Muscle layer of duodenum (tissue), 2 donors: ENCODE results near the gene DSN1.

Experiments
- H3K27ac ChIP-seq: one replicate; pipeline ENCODE4 v1.7.0; 2013; ENCODE audit warnings: mild to moderate bottlenecking, low read length
- H3K27me3 ChIP-seq: one replicate; pipeline ENCODE4 v1.7.0; 2013; ENCODE audit warnings: low read depth, mild to moderate bottlenecking, control low read depth, low read length
- H3K36me3 ChIP-seq, 2 donors: one replicate each; pipeline ENCODE4 v1.7.0; 2013; ENCODE audit warnings: low read length in 2 of 2, control low read depth in 1 of 2, mild to moderate bottlenecking in 1 of 2; ENCODE audit not compliant: insufficient read depth in 2 of 2, control insufficient read depth in 1 of 2
- H3K4me1 ChIP-seq, 2 donors: one replicate each; pipeline ENCODE4 v1.7.0; 2013; ENCODE audit warnings: low read length in 2 of 2, mild to moderate bottlenecking in 2 of 2, control low read depth in 1 of 2, moderate library complexity in 1 of 2; ENCODE audit not compliant: insufficient read depth in 2 of 2, control insufficient read depth in 1 of 2
- H3K4me3 ChIP-seq, 2 donors: one replicate each; pipeline ENCODE4 v1.7.0; 2013; ENCODE audit warnings: low read length in 2 of 2, low read depth in 1 of 2, mild to moderate bottlenecking in 1 of 2
- H3K9me3 ChIP-seq, 2 donors: one replicate each; pipeline ENCODE4 v1.7.0; 2013; ENCODE audit warnings: low read length in 2 of 2, control low read depth in 1 of 2, mild to moderate bottlenecking in 1 of 2; ENCODE audit not compliant: control insufficient read depth in 1 of 2
- donor health status: healthy.

DSN1 gene

DNA sequence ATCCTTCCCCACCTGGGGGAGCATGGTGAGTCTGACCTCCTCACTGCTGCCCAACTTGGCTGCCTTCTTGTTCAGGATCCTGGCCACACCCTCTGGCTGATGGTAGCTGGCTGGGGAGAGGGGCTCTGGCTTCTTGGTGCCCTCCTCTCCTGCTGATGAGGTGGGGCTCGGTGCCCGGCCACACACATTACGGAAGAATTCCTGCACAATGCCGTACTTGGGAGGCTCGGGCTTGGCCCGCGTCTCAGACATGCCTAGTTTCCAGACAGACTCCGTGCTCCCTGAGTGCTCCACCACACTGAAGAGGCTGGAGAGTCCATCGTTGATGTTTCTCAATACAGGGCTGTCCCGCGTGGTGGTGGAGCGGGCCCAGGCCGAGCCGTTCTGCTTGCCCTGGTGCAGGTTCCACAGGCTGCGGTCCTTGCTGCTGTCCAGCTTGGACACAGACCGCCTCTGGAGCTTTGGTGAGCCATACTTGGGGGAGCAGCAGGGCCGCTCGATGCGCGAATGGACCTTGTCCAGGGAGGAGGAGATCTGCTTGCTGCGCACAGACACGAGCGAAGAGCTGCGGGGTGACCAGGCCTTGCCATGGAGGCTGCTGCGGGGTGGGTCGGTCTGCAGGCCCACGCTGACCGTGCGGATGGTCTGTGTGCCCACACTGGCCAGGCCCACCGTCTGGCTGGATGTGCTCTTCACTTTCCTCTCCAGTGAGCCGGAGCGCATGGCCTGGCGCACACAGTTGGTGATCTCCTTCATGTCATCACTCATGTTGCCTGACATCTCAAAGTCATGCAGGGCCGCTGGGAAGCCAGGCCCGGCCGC is 19.9 kb upstream of the DSN1 start:
- peaks cover 35 to 56% of the 10 kb centered on the region in 2 donors for H3K36me3 ChIP-seq

DNA sequence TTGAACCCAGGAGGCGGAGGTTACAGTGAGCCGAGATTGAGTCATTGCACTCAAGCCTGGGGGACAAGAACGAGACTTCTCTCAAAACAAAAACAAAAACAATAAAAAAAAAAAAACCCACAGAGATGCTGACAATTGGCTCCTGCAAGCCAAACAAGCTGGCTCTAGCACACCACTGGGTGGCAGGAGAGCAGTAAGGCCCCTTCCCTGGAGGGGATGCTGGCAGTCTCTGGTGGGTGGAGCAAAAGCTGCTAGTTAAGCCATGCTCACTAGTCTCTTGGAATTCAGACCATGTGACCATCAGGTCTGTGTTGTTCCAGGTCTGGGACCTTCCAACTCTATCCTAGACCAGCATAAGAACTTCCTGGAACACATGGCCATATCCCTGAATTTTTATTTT is 18.9 kb upstream of the DSN1 start:
- Histone ChIP-seq H3K27ac (no peak overlapping the region), H3K4me3 (no peak overlapping the region), H3K27me3 (no peaks in the 10 kb centered on the region), H3K4me1 (peaks cover 0 to 4% of the 10 kb centered on the region in 2 donors), H3K9me3 (no peaks in the 10 kb centered on the region), H3K36me3 (peaks cover 29 to 45% of the 10 kb centered on the region in 2 donors)

More for the DNA sequence above, 19.9 kb upstream of the DSN1 start:
- no peak overlapping the region for H3K27ac ChIP-seq
- H3K9me3 ChIP-seq, result no peaks in the 10 kb centered on the region
- H3K27me3 ChIP-seq, result no peaks in the 10 kb centered on the region
- H3K4me3 ChIP-seq, result no peak overlapping the region
- H3K4me1 ChIP-seq, result peaks cover 0 to 4% of the 10 kb centered on the region in 2 donors

DNA sequence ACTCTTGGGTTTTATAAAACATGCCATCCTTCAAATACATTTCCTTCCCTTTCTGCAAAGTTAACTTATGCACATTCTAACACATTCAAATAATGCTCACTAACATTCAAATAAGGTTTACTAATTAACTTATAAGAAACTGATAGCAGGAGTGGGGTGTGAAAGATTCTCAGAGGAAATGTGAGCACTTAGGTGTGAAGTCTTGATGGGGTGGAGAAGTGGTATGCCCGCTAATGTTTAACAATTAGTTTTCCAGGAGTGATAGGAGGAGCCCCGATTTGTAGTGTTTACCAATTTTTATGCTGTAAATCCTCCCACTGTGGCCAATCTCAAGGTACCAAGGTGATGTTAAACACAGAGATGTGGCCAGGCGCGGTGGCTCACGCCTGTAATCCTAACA is 18.3 kb upstream of the DSN1 start:
- H3K27ac ChIP-seq, result no peak overlapping the region
- no peaks in the 10 kb centered on the region for H3K9me3 ChIP-seq
- peaks cover 0 to 4% of the 10 kb centered on the region in 2 donors for H3K4me1 ChIP-seq
- peaks cover 24 to 39% of the 10 kb centered on the region in 2 donors for H3K36me3 ChIP-seq
- no peaks in the 10 kb centered on the region for H3K27me3 ChIP-seq
- no peak overlapping the region for H3K4me3 ChIP-seq

DNA sequence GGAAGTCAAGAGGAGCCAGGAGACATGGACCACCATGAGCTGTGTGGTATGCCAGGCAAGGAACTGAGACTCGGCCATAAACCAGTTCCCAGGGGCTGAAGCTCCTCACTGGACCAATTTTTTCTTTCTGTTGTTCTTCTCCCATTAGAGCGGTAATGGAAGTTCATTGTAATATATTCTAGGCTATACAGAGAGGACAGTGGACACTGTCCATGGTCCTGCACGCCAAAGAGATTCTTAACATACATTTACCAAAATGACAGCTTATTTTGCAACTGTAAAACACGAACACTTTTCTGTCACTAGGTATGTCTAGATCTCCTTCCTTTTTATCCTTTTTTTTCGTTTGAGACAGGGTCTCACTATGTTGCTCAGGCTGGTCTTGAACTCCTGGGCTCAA is 13.1 kb upstream of the DSN1 start:
- Histone ChIP-seq H3K4me3 (no peak overlapping the region), H3K4me1 (peaks cover 0 to 6% of the 10 kb centered on the region in 2 donors), H3K9me3 (no peaks in the 10 kb centered on the region), H3K27ac (no peak overlapping the region), H3K27me3 (no peaks in the 10 kb centered on the region), H3K36me3 (peaks cover 28 to 31% of the 10 kb centered on the region in 2 donors)

DNA sequence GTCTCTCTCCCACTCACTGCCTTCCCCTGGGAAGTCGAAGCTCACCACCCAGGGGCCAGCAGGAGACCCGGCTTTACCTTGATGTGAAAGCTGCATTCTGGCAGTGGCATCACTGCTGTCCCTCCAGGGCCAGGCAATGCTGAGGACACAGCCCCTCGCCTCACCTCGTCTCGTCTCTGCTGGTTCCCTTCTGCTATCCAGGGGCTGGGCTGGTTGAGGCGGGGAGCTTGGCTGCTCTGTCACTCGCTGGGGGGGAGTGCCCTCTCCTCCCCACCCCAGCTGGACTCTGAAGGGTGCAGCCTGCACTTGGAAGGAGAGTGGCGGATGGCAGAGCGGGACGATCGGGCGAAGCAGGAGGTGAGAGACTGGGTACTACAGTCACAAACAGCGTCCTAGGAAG is 12.7 kb upstream of the DSN1 start:
- H3K4me3 ChIP-seq, result no peak overlapping the region
- no peaks in the 10 kb centered on the region for H3K27me3 ChIP-seq
- peaks cover 25 to 31% of the 10 kb centered on the region in 2 donors for H3K36me3 ChIP-seq
- H3K9me3 ChIP-seq, result no peaks in the 10 kb centered on the region
- no peak overlapping the region for H3K27ac ChIP-seq
- peaks cover 0 to 6% of the 10 kb centered on the region in 2 donors for H3K4me1 ChIP-seq

DNA sequence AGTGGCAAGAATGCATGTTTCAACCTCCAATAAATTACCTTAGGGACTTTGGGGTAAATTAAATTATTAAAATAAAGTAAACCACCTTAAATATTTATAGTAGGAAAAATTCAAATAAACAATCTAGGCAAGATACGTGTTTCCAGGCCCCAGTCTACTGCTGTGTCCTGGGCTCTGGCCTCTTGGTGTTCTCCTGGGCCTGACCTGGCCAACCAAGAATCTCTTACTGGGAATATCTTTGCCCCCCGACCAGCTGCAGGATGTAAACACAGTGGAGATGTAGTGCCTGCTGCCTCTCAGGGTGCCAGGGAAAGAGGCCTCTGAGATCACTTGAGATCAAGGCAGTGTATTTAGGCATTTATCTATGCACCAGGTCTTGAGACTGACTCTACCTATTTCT is 11.7 kb upstream of the DSN1 start:
- Histone ChIP-seq H3K27me3 (no peaks in the 10 kb centered on the region), H3K36me3 (peaks cover 24 to 36% of the 10 kb centered on the region in 2 donors), H3K9me3 (no peaks in the 10 kb centered on the region), H3K4me1 (peaks cover 0 to 6% of the 10 kb centered on the region in 2 donors), H3K27ac (no peak overlapping the region), H3K4me3 (no peak overlapping the region)

DNA sequence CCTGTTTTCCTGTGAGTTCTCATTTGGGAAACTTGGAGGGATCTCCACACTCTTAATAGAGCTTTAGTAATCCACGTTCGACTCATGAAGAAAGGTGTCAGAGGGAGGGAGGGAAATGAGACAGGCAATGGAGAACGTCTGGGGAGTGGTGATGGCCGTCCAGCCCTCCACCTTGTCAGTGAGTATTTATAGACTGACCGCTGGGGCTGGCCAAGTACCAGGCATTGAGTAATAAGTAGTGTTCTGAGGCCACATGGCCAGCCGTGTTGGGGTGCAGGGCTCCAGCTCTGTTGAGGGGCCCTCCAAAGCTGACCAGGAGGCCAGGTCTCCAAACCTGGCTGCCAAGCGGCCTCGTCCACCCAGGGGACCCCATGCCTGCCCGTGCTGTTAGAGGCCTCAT is 11.3 kb upstream of the DSN1 start:
- Histone ChIP-seq H3K9me3 (no peaks in the 10 kb centered on the region), H3K36me3 (peaks cover 24 to 37% of the 10 kb centered on the region in 2 donors), H3K27ac (no peak overlapping the region), H3K4me3 (no peak overlapping the region), H3K4me1 (peaks cover 0 to 6% of the 10 kb centered on the region in 2 donors), H3K27me3 (no peaks in the 10 kb centered on the region)

DNA sequence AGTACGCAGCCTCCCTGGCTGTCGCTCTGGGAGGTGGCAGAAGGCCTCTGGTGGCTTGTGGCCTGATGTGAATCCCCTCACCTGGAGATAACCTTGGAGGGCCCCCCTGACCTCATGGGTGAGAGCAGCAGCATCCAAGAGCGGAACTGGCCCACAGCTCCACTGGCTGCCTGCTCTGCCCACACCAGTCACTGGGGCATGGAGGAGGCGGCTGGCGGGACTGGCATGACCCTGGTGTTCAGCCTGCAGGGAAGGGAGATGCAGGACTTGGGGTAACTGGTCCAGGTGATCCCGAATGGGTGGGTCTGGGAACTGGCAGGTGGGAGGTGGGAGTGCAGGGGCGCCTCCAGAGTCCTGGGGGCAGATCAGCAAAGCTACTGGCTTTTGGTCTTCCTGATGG is 10.6 kb upstream of the DSN1 start:
- H3K9me3 ChIP-seq, result no peaks in the 10 kb centered on the region
- H3K4me3 ChIP-seq, result no peak overlapping the region
- H3K4me1 ChIP-seq, result peaks cover 0 to 6% of the 10 kb centered on the region in 2 donors
- no peak overlapping the region for H3K27ac ChIP-seq
- no peaks in the 10 kb centered on the region for H3K27me3 ChIP-seq
- H3K36me3 ChIP-seq, result peaks cover 24 to 34% of the 10 kb centered on the region in 2 donors

DNA sequence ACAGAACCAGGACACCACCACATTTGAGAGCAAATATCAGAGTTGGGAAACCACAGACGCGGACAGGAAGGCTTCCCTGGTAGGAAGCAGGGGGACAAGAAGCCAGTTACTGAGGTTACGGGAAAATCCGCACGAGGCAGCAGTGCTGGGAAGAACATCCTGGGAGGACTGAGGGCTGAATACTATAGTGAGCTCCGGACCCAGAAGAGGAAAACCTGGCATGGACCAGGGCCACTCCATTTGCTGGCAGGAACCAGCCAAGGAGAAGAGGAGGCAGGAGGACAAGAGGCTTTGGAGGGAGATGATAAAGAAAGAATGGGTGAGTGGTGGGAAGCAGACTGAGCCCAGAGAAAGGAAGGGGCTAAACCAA is 6.1 kb upstream of the DSN1 start:
- no peak overlapping the region for H3K4me3 ChIP-seq
- no peaks in the 10 kb centered on the region for H3K9me3 ChIP-seq
- peaks cover 12 to 18% of the 10 kb centered on the region in 2 donors for H3K36me3 ChIP-seq
- no peak overlapping the region for H3K27ac ChIP-seq
- H3K27me3 ChIP-seq, result no peaks in the 10 kb centered on the region
- H3K4me1 ChIP-seq, result peaks cover 0 to 8% of the 10 kb centered on the region in 2 donors

DNA sequence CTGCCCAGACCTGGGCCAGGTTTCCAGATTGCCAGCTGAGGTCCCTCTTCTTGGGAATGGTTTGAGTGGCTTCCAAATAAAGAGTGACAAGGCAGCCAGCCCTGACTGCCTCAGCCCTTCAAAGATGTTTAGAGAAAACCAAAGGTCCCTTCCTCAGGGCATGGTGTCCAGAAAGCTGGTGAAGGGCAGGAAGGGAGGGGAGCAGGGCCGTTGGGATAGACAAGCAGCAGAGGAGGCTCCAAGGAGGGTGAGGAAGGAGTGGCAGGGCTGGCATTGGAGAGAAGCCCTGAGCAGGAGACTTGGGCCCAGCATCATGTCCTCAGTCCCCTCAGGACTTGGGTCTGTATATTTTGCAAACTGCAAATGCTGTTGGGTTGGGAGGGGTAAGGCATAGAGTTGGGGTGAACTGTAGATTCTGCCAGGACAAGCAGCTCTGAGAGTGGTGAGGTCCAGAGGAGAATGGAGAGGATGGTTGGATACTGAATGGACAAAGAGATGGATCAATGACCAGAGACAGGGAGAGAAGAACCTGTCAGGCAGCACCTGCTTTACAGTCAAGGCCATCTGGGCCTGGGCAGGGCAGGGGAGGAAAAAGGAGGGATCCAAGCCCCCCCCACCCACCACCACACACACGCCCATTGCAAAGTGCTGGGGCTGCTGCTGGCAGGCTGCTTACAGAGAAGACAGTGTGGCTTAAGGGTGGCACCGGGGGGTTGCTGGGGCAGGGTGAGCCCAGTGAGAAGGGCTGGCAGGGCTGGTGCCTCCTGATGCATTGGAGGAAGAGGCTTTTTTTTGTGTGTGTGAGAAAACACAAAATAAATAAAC is 5.5 kb upstream of the DSN1 start:
- Histone ChIP-seq H3K4me3 (no peak overlapping the region), H3K4me1 (peaks cover 0 to 9% of the 10 kb centered on the region in 2 donors), H3K27ac (no peak overlapping the region), H3K9me3 (no peaks in the 10 kb centered on the region), H3K27me3 (no peaks in the 10 kb centered on the region), H3K36me3 (peaks cover 10 to 12% of the 10 kb centered on the region in 2 donors)

DNA sequence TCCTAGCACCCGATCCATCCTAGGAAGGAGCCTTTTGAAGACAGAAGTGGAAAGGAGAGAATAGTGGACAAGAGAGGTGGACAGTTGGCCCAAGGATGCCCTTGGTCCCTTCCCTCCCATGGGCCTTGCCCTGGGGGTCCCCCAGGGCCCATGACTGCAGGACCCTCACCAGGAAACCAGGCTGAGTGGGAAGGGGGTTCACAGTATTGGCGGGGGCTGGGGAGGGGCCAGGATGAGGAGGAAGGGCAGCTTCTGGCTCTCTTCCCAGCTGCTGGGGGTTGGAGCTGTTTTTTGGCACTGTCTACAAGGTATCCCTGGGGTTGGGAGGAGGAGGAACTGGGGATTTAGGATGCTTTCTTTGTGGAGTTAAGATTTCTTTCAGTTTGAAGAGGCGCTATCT is 4.0 kb upstream of the DSN1 start:
- no peak overlapping the region for H3K27ac ChIP-seq
- peaks cover 4 to 9% of the 10 kb centered on the region in 2 donors for H3K36me3 ChIP-seq
- H3K27me3 ChIP-seq, result no peaks in the 10 kb centered on the region
- H3K9me3 ChIP-seq, result no peaks in the 10 kb centered on the region
- H3K4me3 ChIP-seq, result no peak overlapping the region
- peaks cover 6 to 16% of the 10 kb centered on the region in 2 donors for H3K4me1 ChIP-seq
